Osteocyte (in vitro differentiated cells): ENCODE results near the gene ATXN1. TPM values are rescaled to one million over a fixed set of nuclear protein-coding genes. Genes with fewer than 3 reads are reported as not detected.
A peak's percentile ranks its signal among the peaks of the same experiment; 100 is the strongest.

Experiments used
- DNase-seq: peaks from one replicate; pipeline ENCODE4 v3.0.0; 2021; ENCODE audit warnings: mixed read lengths; ENCODE audit not compliant: unreplicated experiment; ENCODE audit errors: extremely low spot score
- H3K27ac Mint-ChIP-seq: one replicate; pipeline ENCODE4 v1.8.0; 2021; ENCODE audit warnings: mild to moderate bottlenecking, mixed read lengths; ENCODE audit not compliant: unreplicated experiment
- H3K27me3 Mint-ChIP-seq: one replicate; pipeline ENCODE4 v1.8.0; 2021; ENCODE audit warnings: mixed read lengths; ENCODE audit not compliant: unreplicated experiment
- H3K36me3 Mint-ChIP-seq: one replicate; pipeline ENCODE4 v1.8.0; 2021; ENCODE audit warnings: mixed read lengths; ENCODE audit not compliant: unreplicated experiment
- H3K4me1 Mint-ChIP-seq: one replicate; pipeline ENCODE4 v1.8.0; 2021; ENCODE audit warnings: mixed read lengths; ENCODE audit not compliant: unreplicated experiment
- H3K4me3 Mint-ChIP-seq: one replicate; pipeline ENCODE4 v1.8.0; 2021; ENCODE audit warnings: mild to moderate bottlenecking, moderate library complexity, mixed read lengths; ENCODE audit not compliant: unreplicated experiment
- H3K9me3 Mint-ChIP-seq: one replicate; pipeline ENCODE4 v1.8.0; 2021; ENCODE audit warnings: mixed read lengths; ENCODE audit not compliant: unreplicated experiment
- total RNA-seq: library from RNA; stranded (reverse); gene quantifications from 2 replicates; pipeline ENCODE4 v1.2.1, GENCODE V29; 2021
- TF ChIP-seq, protein P1 (sequence below): fragments of 200-600 bp; sonication (generic); IDR thresholded peaks from 2 replicates; pipeline ENCODE4 v1.5.0; 2021; ENCODE audit warnings: antibody characterized with exemption, mild to moderate bottlenecking, moderate library complexity

Gene ATXN1
- total RNA-seq, 1 donor from 2014 or later: 54.4 TPM

DNA sequence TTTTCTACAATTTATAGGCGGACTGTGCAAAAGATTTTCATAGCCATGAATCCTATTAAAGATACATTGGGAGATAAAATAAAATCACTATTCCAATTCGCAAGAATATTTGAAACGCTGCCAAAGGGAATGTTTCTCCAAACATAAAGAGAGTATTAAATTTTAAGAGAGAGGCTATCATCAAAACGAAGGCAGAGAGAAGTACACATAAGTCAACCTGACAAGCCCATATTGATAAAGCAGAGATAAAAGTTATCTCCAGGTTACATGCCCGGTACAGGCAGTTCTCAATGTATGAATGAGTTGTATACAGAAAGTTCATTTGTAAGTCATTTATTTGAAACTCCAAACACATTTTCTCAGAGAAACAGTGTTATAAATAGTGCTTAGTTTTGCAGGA is 193.1 kb downstream of the ATXN1 start:
- DNase-seq: no peak
- no peaks in the 10 kb centered on the region for H3K4me1 Mint-ChIP-seq
- H3K27me3 Mint-ChIP-seq: no peaks in the 10 kb centered on the region
- H3K36me3 Mint-ChIP-seq: peaks cover 19% of the 10 kb centered on the region
- H3K9me3 Mint-ChIP-seq: no peaks in the 10 kb centered on the region
- TF ChIP-seq, protein P1, sequence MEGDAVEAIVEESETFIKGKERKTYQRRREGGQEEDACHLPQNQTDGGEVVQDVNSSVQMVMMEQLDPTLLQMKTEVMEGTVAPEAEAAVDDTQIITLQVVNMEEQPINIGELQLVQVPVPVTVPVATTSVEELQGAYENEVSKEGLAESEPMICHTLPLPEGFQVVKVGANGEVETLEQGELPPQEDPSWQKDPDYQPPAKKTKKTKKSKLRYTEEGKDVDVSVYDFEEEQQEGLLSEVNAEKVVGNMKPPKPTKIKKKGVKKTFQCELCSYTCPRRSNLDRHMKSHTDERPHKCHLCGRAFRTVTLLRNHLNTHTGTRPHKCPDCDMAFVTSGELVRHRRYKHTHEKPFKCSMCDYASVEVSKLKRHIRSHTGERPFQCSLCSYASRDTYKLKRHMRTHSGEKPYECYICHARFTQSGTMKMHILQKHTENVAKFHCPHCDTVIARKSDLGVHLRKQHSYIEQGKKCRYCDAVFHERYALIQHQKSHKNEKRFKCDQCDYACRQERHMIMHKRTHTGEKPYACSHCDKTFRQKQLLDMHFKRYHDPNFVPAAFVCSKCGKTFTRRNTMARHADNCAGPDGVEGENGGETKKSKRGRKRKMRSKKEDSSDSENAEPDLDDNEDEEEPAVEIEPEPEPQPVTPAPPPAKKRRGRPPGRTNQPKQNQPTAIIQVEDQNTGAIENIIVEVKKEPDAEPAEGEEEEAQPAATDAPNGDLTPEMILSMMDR: no peak
- no peak overlapping the region for H3K27ac Mint-ChIP-seq
- no peak overlapping the region for H3K4me3 Mint-ChIP-seq

DNA sequence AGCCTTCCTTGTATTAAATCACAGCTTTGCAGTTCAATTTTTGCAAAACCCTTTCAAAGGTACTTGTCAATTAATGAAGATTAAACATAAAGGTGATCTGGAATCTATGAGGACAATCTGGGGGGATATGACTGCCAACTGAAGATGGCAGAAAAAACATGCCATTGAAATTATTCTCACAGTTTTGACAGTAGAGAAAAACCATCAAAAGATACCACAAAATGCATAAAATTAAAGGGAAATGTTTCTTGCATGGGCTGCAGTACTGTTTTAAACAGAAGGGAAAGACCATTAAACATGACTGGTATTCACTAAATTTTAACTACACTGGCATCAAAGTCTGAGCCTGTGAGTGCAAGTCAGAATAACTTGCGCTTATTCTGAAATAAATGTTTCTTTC is 194.2 kb downstream of the ATXN1 start:
- Mint-ChIP-seq H3K4me3 (no peak overlapping the region), H3K4me1 (no peaks in the 10 kb centered on the region), H3K36me3 (peaks cover 18% of the 10 kb centered on the region), H3K9me3 (no peaks in the 10 kb centered on the region), H3K27me3 (no peaks in the 10 kb centered on the region), H3K27ac (no peak overlapping the region)
- TF ChIP-seq, protein P1: no peak
- DNase-seq: no peak

DNA sequence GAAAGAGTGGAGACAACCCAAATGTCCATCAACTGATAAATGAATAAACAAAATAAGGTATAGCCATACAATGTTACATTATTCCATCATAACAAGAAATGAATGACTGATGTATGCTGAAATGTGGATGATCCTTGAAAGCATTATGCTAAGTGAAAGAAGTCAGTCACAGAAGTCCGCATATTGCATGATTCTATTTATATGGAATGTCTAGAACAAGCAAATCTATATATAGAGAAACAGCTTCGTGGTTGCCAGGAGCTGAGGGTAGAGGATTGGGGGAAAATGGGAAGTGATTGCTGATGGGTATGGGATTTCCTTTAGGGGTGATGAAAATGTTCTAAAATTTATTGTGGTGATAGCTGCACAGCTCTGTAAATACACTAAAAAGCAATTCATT is 196.8 kb downstream of the ATXN1 start:
- DNase-seq: no peak
- peaks cover 7% of the 10 kb centered on the region for H3K36me3 Mint-ChIP-seq
- no peaks in the 10 kb centered on the region for H3K27me3 Mint-ChIP-seq
- H3K27ac Mint-ChIP-seq: peak overlapping the region; percentile 50
- H3K4me1 Mint-ChIP-seq: no peaks in the 10 kb centered on the region
- no peaks in the 10 kb centered on the region for H3K9me3 Mint-ChIP-seq
- TF ChIP-seq, protein P1: no peak
- no peak overlapping the region for H3K4me3 Mint-ChIP-seq

DNA sequence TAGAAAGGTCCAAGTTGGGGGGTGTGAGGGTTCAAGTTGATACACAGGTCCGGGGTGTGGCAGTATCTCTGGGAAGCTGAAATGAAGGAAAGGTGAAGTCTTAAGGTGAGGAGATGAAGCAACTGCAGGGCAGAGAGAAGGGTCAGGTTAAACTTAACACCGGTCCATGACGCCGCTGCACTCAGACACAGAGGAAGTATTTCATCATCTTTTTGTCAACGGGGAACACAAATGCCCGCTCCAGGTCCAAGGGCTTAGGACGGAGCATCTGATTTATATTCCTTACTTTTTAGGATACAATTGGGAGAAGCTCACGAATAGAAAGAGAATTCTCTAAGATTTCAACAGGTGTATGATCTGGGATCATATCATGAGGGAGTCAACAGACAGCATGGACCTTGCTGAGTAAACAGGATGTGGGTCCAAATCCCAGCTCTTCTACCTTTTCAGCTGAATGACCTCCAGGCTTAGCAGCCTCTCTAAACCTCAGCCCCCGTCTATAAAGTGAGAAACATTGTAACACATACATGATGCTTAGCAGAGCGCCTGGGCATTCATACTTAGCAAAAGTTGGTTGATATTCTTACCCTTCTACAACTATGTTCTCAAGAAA is 197.5 kb downstream of the ATXN1 start:
- no peaks in the 10 kb centered on the region for H3K4me1 Mint-ChIP-seq
- no peak for DNase-seq
- TF ChIP-seq, protein P1: no peak
- peak overlapping the region; percentile 50 for H3K27ac Mint-ChIP-seq
- H3K27me3 Mint-ChIP-seq: no peaks in the 10 kb centered on the region
- no peak overlapping the region for H3K4me3 Mint-ChIP-seq
- peaks cover 5% of the 10 kb centered on the region for H3K36me3 Mint-ChIP-seq
- no peaks in the 10 kb centered on the region for H3K9me3 Mint-ChIP-seq

DNA sequence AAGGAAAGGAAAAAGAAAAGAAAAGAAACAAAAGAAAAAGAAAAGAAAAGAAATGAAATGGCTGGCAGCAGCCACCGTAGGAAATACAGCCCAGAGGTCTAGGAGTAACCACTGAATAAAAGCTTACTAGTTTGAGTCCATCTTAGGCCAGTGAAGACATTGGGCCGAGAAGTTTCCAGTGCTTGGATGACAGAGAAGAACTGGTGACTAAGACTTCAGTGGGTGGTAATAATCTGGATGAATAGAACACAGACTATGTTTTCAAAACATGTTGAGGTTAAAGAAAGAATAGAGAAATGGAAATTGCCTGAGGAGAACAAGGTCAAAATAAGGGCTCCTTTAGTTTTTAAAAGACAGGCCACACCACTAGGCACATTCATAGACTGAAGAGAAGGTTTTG is 198.8 kb downstream of the ATXN1 start:
- no peak for DNase-seq
- TF ChIP-seq, protein P1: no peak
- Mint-ChIP-seq H3K27me3 (no peaks in the 10 kb centered on the region), H3K9me3 (no peaks in the 10 kb centered on the region), H3K4me3 (no peak overlapping the region), H3K36me3 (peaks cover 4% of the 10 kb centered on the region), H3K27ac (no peak overlapping the region), H3K4me1 (no peaks in the 10 kb centered on the region)
